GM19240 (cell line): ENCODE results near the gene ESRRB.

ENCODE experiments used
- DNase-seq: peaks from one replicate; pipeline ENCODE4 v3.0.0; 2011; ENCODE audit warnings: low spot score; ENCODE audit not compliant: insufficient read length

Gene ESRRB

GRCh38 chr14:76407449-76408150 is 31.7 kb downstream of the ESRRB start:
- no peak for DNase-seq

- no peak for DNase-seq
Measured at GRCh38 chr14:76408877-76409276, 32.9 kb downstream of the ESRRB start.

- no peak for DNase-seq
Measured at GRCh38 chr14:76412501-76412900, 36.6 kb downstream of the ESRRB start.

- DNase-seq: no peak
Measured at GRCh38 chr14:76413106-76413961, 37.4 kb downstream of the ESRRB start.

- DNase-seq: no peak
Measured at GRCh38 chr14:76413962-76414600, 38.1 kb downstream of the ESRRB start.

GRCh38 chr14:76419399-76419798 is 43.5 kb downstream of the ESRRB start:
- DNase-seq: no peak

GRCh38 chr14:76420827-76421226 is 44.9 kb downstream of the ESRRB start:
- DNase-seq: no peak

GRCh38 chr14:76421662-76422061 is 45.7 kb downstream of the ESRRB start:
- DNase-seq: no peak

- no peak for DNase-seq
Measured at GRCh38 chr14:76422662-76423061, 46.7 kb downstream of the ESRRB start.

- DNase-seq: no peak
Measured at GRCh38 chr14:76423534-76423933, 47.6 kb downstream of the ESRRB start.

- DNase-seq: no peak
Measured at GRCh38 chr14:76424359-76424758, 48.4 kb downstream of the ESRRB start.

GRCh38 chr14:76426161-76426696 is 50.3 kb downstream of the ESRRB start:
- no peak for DNase-seq

- no peak for DNase-seq
Measured at GRCh38 chr14:76428611-76429010, 52.7 kb downstream of the ESRRB start.

- no peak for DNase-seq
Measured at GRCh38 chr14:76430017-76430416, 54.1 kb downstream of the ESRRB start.

- DNase-seq: no peak
Measured at GRCh38 chr14:76430475-76430980, 54.6 kb downstream of the ESRRB start.

GRCh38 chr14:76431538-76431937 is 55.6 kb downstream of the ESRRB start:
- DNase-seq: no peak

GRCh38 chr14:76432827-76433752 is 57.2 kb downstream of the ESRRB start:
- DNase-seq: no peak

GRCh38 chr14:76434220-76434619 is 58.3 kb downstream of the ESRRB start:
- no peak for DNase-seq

- DNase-seq: no peak
Measured at GRCh38 chr14:76439237-76439775, 63.4 kb downstream of the ESRRB start.

- DNase-seq: no peak
Measured at GRCh38 chr14:76446486-76446885, 70.5 kb downstream of the ESRRB start.
